ENCODE data around the gene EPB41L4A.

EPB41L4A gene

DNA sequence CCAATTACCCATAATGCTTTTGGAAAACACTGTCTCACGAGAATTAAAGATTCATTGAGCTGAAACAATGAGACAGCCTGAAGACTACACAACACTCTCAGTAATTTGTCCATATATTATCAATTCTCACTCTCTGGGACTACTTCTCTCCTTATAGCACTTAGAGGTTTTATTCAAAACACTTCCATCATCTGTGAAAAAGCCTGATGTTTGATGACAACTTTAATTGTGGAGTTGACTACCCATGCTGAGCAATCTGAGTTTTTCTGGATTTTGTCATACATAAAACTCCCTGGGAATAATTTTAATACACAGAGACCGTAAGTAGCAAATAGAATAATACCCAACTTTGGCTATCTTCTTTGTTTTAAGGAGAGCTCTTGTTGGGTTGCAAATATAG is 305.5 kb downstream of the EPB41L4A start:
- DNase-seq (ENCODE audit: low read depth): no peak

Data from fibroblast of the conjunctiva (primary cell).